Gastroesophageal sphincter (tissue), 4 donors: ENCODE measurements around the gene PTPN2. TPM values are rescaled to one million over a fixed set of nuclear protein-coding genes. Genes with fewer than 3 reads are reported as not detected.
A peak's percentile ranks its signal among the peaks of the same experiment; 100 is the strongest.
"Not testable (repeated sequence)": the region's sequence is repeated elsewhere in the genome, so short reads cannot be mapped to it uniquely, and the experiment has no call there.

ENCODE experiments used
- ATAC-seq: fragments of 150-250 bp; one replicate; pipeline ENCODE4 v1.9.1; 2016; ENCODE audit warnings: mild to moderate bottlenecking, moderate library complexity
- H3K27ac ChIP-seq, 4 donors: fragments of 200-600 bp; sonication (generic) in 3 of 4; 1 replicate in 3 of 4; 2 replicates in 1 of 4; pipeline ENCODE4 v1.5.1; 2016 to 2019
- H3K27me3 ChIP-seq: fragments of 200-600 bp; sonication (generic); one replicate; pipeline ENCODE4 v1.5.1; 2019
- H3K36me3 ChIP-seq, 2 donors: fragments of 200-600 bp; sonication (generic); one replicate each; pipeline ENCODE4 v1.5.1; 2019; ENCODE audit warnings: control low read depth in 1 of 2
- H3K4me1 ChIP-seq, 3 donors: fragments of 200-600 bp; sonication (generic); 1 replicate in 2 of 3; 2 replicates in 1 of 3; pipeline ENCODE4 v1.5.1; 2016 to 2019; ENCODE audit warnings: control low read depth in 2 of 3
- H3K4me3 ChIP-seq, 2 donors: fragments of 200-600 bp; sonication (generic); one replicate each; pipeline ENCODE4 v1.5.1; 2019; ENCODE audit warnings: mild to moderate bottlenecking in 1 of 2, moderate library complexity in 1 of 2
- H3K9me3 ChIP-seq, 3 donors: fragments of 200-600 bp; sonication (generic); one replicate each; pipeline ENCODE4 v1.5.1; 2017 to 2019; ENCODE audit warnings: control low read depth in 2 of 3
- EP300 ChIP-seq: sonication (generic); formaldehyde crosslinking; IDR thresholded peaks from one replicate; pipeline ENCODE4 v1.6.1; 2017; ENCODE audit warnings: antibody characterized with exemption, mild to moderate bottlenecking
- POLR2A ChIP-seq, 2 donors: fragments of 450-650 bp; IDR thresholded peaks; one replicate each; pipeline ENCODE4 v1.6.1; 2017; ENCODE audit warnings: antibody characterized with exemption in 2 of 2, mild to moderate bottlenecking in 2 of 2, moderate library complexity in 1 of 2
- POLR2AphosphoS5 ChIP-seq: sonication (generic); formaldehyde crosslinking; IDR thresholded peaks from one replicate; pipeline ENCODE4 v1.6.1; 2017; ENCODE audit warnings: antibody characterized with exemption
- WGBS, 2 donors: methylation state at CpG; one replicate each; pipeline ENCODE4 v1.1.5; 2018; ENCODE audit warnings: low coverage in 1 of 2; 5-methylcytosine and 5-hydroxymethylcytosine counted together
- total RNA-seq, 4 donors: library from RNA; depleted of rRNA; stranded (reverse); fragments of >200 nt; gene quantifications; one replicate each; pipeline ENCODE4 v1.1.0, GENCODE V29; 2016
- TF ChIP-seq, protein P1 (sequence below), 4 experiments: fragments of 200-600 bp in 2 of 4; fragments of 450-650 bp in 2 of 4; sonication (generic) in 1 of 4; IDR thresholded peaks; one replicate each; pipeline ENCODE4 v1.5.1; 2017 to 2019; ENCODE audit warnings: antibody characterized with exemption in 4 of 4, mild to moderate bottlenecking in 2 of 4, moderate library complexity in 2 of 4

Gene PTPN2
- total RNA-seq, 4 donors from 2014 or later: 13.0 to 30.6 (median 19.6) TPM

DNA sequence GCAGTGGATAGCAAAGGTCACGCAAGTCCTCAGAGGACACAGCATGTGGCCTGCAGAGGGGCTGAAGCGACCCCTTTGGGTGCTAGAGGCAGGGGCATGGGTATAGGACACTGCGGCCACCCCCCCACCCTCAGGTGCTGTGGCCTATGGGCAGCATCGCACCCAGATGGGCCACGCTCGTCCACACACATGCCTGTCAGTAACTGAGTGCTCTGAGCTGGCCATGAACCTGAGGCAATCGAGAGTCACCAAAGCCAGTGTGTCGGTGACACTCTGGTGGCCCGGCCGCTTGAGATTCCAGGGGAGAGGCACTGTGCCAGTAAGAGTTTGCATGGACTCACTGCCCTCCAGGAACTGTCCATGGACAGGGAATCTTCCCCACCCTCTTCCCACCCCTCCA is 22.7 kb upstream of the PTPN2 start:
- H3K27ac ChIP-seq: peak overlapping the region in 1 of 4 donors; percentile 10

DNA sequence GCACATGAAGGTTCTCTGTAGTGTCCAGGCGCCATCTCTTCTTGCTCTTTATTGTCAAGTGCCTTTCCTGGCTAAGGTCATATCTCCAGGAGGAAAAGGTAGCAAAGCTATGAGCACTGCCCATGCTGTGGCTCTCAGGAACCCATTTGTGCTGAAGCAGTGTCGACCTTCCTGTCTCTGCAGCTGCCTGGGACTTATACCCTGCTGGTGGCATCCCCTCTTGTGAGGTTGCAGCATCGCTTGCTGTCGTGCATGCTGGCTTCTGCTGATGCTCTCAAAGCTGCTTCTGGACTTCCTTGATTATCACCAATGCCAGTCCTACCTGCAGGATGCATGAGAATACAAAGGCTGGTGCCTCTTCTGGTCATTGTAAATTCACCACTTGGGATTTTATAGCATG is 22.1 kb upstream of the PTPN2 start:
- ATAC-seq: no peak
- H3K4me1 ChIP-seq: peaks cover 0 to 21% (median 3%) of the 10 kb centered on the region in 3 donors
- H3K4me3 ChIP-seq: no peak overlapping the region
- H3K36me3 ChIP-seq: no peaks in the 10 kb centered on the region
- H3K27ac ChIP-seq: no peak overlapping the region
- TF ChIP-seq, protein P1, sequence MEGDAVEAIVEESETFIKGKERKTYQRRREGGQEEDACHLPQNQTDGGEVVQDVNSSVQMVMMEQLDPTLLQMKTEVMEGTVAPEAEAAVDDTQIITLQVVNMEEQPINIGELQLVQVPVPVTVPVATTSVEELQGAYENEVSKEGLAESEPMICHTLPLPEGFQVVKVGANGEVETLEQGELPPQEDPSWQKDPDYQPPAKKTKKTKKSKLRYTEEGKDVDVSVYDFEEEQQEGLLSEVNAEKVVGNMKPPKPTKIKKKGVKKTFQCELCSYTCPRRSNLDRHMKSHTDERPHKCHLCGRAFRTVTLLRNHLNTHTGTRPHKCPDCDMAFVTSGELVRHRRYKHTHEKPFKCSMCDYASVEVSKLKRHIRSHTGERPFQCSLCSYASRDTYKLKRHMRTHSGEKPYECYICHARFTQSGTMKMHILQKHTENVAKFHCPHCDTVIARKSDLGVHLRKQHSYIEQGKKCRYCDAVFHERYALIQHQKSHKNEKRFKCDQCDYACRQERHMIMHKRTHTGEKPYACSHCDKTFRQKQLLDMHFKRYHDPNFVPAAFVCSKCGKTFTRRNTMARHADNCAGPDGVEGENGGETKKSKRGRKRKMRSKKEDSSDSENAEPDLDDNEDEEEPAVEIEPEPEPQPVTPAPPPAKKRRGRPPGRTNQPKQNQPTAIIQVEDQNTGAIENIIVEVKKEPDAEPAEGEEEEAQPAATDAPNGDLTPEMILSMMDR (IDR thresholded peaks at IDR 0.05): no peak
- TF ChIP-seq POLR2AphosphoS5 (no peak), EP300 (no peak), POLR2A (IDR thresholded peaks at IDR 0.05) (no peak)
- 82 to 100% methylated on average over 1 to 3 of the region's 4 CpGs for WGBS, 2 donors
- no peaks in the 10 kb centered on the region for H3K9me3 ChIP-seq
- H3K27me3 ChIP-seq: peaks cover 19% of the 10 kb centered on the region

More for the DNA sequence above, 22.7 kb upstream of the PTPN2 start:
- Histone ChIP-seq H3K9me3 (peaks cover 0 to 2% (median 0%) of the 10 kb centered on the region in 3 donors), H3K27me3 (peaks cover 26% of the 10 kb centered on the region), H3K36me3 (no peaks in the 10 kb centered on the region), H3K4me1 (peaks cover 0 to 27% (median 3%) of the 10 kb centered on the region in 3 donors), H3K4me3 (no peak overlapping the region)
- no peak for ATAC-seq
- TF ChIP-seq, protein P1 (IDR thresholded peaks at IDR 0.05): no peak
- no peak for TF ChIP-seq POLR2AphosphoS5
- TF ChIP-seq POLR2A (IDR thresholded peaks at IDR 0.05): no peak
- TF ChIP-seq EP300: no peak
- no CpG with 5 or more reads among the region's 10 CpGs for WGBS, 2 donors

DNA sequence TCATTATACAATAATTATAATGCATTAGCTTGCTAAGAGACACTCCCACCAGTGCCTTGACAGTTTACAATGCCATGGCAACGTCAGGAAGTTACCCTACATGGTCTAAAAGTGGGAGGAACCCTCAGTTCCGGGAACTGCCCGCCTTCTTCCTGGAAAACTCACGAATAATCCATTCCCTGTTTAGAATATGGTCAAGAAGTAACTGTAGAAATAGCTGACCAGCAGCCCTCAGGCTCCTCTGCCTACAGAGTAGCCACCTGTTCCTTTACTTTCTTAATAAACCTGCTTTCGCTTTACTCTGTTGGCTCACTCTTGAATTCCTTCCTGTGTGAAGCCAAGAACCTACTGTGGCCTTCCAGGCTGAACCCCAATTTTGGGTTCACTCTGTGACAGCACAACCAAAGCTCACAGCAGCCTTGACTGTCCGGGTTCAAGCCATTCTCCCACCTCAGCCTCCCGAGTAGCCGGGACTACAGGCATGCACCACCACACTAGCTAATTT is 20.0 kb upstream of the PTPN2 start:
- Histone ChIP-seq H3K27me3 (peaks cover 11% of the 10 kb centered on the region), H3K27ac (no peak overlapping the region), H3K9me3 (no peaks in the 10 kb centered on the region), H3K4me3 (no peak overlapping the region), H3K36me3 (no peaks in the 10 kb centered on the region), H3K4me1 (peaks cover 0 to 17% (median 3%) of the 10 kb centered on the region in 3 donors)
- TF ChIP-seq, protein P1 (IDR thresholded peaks at IDR 0.05): no peak
- no peak for TF ChIP-seq POLR2A (IDR thresholded peaks at IDR 0.05)
- TF ChIP-seq POLR2AphosphoS5: no peak
- no peak for TF ChIP-seq EP300
- no peak for ATAC-seq
- WGBS, 2 donors: 57 to 73% methylated on average over 4 to 8 of the region's 8 CpGs

DNA sequence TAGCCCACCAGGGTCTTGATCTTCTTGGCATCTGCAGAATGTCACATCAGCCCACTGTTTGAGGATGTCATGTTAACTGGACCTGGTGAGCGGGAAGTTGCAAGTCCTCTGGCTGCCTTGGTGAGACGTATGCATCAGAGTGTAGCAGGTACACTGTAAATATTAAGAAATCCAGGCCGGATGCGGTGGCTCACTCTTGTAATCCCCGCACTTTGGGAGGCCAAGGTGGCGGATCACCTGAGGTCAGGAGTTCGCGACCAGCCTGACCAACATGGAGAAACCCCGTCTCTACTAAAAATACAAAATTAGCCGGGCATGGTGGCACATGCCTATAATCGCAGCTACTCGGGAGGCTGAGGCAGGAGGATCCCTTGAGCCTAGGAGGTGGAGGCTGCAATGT is 17.2 kb upstream of the PTPN2 start:
- H3K27ac ChIP-seq, H3K4me1 ChIP-seq, ATAC-seq, H3K9me3 ChIP-seq, H3K4me3 ChIP-seq, H3K36me3 ChIP-seq: not testable (repeated sequence)
- WGBS, 2 donors: 87 to 94% methylated on average over 3 to 10 of the region's 12 CpGs
- H3K27me3 ChIP-seq: peaks cover 21% of the 10 kb centered on the region

DNA sequence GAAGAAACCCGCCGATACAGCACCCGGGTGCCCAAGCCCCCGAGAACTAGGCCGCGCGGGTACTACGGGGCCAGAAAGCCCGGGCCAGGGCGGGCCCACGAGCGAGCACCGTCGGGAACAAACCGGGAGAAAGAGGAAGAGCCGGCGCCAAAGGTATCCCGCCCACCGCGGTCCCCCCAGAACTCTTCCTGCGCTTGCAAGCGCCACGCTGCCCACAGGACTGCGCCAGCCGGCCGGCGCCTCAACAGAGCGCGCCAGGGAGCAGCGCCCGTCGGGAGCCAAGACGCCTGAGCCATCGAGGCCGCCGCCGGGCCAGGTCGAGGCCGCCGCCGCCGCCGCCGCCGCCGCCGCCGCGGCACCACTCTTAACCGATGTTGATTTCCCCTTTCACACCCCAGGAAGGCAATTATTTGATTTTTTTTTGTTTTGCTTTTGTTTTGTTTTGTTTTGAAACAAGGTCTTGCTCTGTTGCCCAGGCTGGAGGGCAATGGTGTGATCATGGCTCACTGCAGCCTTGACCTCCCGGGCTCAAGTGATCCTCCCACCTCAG is 12.8 kb upstream of the PTPN2 start:
- ATAC-seq: not testable (repeated sequence)
- WGBS, 2 donors: 16% methylated on average over 14 of the region's 51 CpGs; no CpG with 5 or more reads in 1 of the 2 donors

DNA sequence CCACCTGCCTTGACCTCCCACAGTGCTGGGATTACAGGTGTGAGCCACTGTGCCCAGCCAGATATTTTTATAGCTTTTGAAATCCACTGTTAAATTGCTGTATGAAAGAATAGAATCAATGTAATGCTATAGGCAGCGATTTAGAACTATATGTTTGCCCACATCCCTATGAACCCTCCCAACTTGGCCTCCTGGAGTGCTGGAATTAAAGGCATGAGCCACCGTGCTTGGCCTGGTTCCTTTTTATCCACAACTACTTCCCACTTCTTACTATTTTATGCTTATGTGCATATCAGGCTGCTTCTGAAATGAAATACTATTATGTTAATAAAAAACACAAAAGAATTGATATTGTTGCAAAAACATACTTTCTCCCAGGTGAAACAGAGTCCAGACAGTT is 11.6 kb upstream of the PTPN2 start:
- Histone ChIP-seq H3K27ac (no peak overlapping the region), H3K36me3 (no peaks in the 10 kb centered on the region), H3K4me1 (peaks cover 0 to 4% (median 0%) of the 10 kb centered on the region in 3 donors), H3K4me3 (no peak overlapping the region), H3K27me3 (peaks cover 32% of the 10 kb centered on the region), H3K9me3 (no peaks in the 10 kb centered on the region)
- no peak for TF ChIP-seq POLR2A (IDR thresholded peaks at IDR 0.05)
- TF ChIP-seq, protein P1 (IDR thresholded peaks at IDR 0.05): no peak
- no peak for ATAC-seq
- 71 to 92% methylated on average over 2 of the region's 2 CpGs for WGBS, 2 donors

More for the DNA sequence above, 12.8 kb upstream of the PTPN2 start:
- peaks cover 32% of the 10 kb centered on the region for H3K27me3 ChIP-seq
- H3K36me3 ChIP-seq, H3K4me1 ChIP-seq, H3K9me3 ChIP-seq, H3K27ac ChIP-seq: not testable (repeated sequence)
- peak overlapping the region in 1 of 2 donors; percentile 40 for H3K4me3 ChIP-seq
